ENCODE data around the gene PAEP.
"Not testable (repeated sequence)": the region's sequence is repeated elsewhere in the genome, so short reads cannot be mapped to it uniquely, and the experiment has no call there.

Gene PAEP

GRCh38 chr9:135561391-135562234 is at the start of gene PAEP:
PAEP (plus strand) TSS chr9:135561756.
- no peak for DNase-seq

DNA sequence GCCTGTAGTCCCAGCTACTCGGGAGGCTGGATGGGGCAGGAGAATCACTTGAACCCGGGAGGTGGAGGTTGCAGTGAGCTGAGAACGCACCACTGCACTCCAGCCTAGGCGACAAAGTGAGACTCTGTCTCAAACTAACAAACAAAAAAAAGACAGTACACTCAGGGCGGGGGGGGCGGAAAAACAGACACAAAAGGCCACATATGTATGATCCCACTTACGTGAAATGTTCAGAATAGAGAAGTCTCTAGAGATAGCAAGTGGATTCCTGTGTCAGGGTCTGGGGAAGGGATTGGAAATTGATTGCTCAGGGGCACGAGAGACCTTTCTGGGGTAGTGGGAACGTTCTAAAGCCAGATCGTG is 49.3 kb upstream of the PAEP start:
- DNase-seq, result no peak

DNA sequence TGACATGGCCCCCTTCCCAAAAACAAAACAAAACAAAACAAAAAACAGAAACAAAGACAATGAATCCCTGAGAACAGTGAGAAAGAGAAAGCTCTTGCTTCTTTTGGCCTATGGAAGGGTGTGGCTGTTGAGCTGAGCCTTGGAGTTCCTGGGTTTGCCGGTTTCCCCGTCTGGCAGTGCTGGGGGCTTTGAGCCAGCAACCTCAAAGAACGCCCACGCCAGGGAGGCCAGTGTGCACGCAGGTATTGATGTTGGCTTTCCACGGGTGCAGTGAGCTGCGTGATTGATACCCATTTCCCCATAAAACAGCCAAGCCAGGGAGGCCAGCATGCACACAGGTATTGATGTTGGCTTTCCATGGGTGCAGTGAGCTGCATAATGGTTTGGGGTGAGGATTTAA is 48.7 kb upstream of the PAEP start:
- no peak for DNase-seq

DNA sequence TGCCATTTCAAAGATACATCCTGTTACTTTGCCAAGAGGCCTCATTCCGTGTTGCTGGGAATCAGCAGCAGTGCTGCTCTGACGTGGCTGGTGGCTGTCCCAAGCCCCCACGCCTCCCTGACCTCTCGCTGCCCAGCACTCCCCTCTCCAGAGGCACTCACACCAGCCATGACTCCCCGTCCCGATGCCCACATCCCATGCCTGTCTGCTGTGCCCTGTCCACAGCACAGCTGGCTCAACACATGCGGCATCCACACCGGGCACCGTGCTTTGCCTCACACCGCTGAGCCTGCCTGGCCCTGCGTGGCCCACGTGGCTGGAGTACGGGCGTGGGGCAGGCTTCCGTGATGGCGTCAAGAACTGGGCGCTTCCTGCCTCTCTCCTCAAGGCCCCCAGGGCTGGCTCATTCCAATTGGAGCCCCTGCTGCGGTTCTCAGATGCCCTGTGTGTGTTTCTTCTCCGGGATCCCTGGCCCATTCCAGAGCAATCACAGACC is 48.2 kb upstream of the PAEP start:
- no peak for DNase-seq

- not testable (repeated sequence) for DNase-seq
Observed at GRCh38 chr9:135513906-135514305, 47.6 kb upstream of the PAEP start.

GRCh38 chr9:135514342-135515082 is 47.0 kb upstream of the PAEP start:
- DNase-seq, result no peak

- no peak for DNase-seq
Observed at GRCh38 chr9:135515083-135515951, 46.2 kb upstream of the PAEP start.

GRCh38 chr9:135516132-135516860 is 45.3 kb upstream of the PAEP start:
- DNase-seq, result no peak

DNA sequence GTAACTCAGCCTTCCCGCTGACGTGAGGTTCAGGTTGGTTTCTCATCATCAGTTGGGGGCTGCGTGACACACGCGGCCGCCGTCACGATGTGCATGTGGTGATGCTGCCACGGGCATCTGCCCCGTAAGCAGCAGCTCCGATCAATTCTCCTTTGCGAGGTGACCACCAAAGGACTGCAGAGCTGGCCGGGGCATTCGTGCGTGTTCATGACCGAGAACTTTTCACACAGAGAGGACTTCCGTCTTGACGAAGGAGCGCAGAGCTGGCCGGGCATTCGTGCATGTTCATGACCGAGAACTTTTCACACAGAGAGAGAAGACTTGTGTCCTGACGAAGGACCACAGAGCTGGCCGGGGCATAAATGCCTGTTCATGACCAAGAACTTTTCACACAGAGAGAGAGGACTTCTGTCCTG is 44.1 kb upstream of the PAEP start:
- DNase-seq, result no peak

DNA sequence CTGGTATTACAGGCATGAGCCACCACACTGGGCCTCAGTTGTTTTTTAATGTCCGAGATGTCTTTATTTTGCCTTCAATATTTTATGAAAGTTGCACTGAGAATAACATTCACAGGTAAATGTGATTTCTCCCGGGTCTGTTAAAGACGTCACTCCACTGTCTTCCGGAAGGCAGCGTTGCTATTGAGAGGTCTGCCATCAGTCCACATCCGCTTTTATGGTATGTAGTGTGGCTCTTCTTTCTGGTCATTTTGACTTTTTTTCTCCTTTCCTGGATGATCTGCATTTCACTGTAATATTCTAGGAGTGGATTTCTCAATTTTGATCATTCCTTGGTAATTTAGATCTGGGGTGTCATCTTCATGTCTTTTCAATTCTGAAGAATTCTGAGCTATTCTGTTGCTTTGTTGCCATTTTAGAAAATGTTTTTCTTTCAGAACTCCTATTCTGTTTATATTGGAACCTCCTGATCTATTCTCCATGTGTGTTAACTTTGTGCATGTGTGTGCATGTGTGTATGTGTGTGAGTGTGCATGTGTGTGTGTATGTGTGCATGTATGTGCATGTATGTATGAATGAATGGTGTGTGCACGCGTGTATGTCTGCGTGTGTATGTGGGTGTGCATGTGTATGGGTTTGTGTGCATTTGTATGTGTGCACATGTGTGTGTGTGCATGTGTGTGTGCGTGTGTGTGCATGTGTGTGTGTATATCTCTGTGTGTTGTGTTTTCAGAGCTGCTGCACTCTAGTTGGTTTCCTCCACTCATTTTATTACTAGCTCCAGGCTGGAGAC is 42.2 kb upstream of the PAEP start:
- DNase-seq, result no peak

- DNase-seq, result no peak
Observed at GRCh38 chr9:135520916-135521607, 40.5 kb upstream of the PAEP start, which contains the start of gene LCN1. LCN1 (plus strand) TSS chr9:135521440; CDS start chr9:135521498, 58 bp downstream.

- DNase-seq, result no peak
Observed at GRCh38 chr9:135521608-135522095, 39.9 kb upstream of the PAEP start.

- no peak for DNase-seq
Observed at GRCh38 chr9:135522137-135522877, 39.2 kb upstream of the PAEP start.

DNA sequence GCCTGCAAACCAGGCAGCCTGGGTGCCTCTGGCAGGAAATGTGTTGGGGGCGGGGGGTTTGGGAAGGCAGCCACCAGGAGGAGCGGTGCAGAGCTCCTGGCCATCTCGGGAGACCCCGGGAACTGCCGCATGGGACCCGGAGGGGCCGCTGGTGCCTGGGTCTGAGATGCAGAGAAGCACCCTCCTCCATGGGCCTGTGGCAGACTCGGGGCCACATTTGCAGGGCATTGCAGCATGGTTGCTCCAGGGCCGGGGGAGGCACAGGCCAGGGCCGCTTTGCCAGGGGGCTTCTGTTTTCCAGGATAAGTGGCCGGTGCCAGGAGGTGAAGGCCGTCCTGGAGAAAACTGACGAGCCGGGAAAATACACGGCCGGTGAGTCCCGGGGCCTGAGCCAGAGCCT is 38.6 kb upstream of the PAEP start:
- DNase-seq, result no peak

DNA sequence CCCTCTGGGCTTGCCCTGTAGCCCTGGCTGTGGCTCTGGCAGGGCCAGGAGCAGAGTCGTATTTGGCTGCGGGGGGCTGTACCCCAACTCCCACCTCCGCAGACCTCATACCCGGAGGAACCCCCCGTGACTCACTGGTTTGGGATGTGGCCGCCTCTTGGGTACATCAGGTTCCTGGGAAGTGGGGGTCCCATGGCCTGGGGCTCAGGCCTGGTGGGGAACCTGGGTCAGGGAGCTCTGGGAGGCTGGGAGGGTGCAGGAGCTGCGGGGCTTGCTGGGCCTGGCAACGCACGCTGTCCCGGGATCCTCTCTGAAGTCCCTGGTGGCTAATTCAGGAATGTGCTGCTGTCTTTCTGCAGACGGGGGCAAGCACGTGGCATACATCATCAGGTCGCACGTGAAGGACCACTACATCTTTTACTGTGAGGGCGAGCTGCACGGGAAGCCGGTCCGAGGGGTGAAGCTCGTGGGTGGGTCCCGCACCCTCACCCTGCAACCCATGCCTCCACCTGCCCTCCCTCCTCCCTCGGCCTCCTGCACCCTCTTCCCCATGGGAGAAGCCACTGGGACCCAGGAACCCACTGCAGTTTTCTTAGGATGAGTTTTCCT is 37.9 kb upstream of the PAEP start:
- DNase-seq, result no peak

DNA sequence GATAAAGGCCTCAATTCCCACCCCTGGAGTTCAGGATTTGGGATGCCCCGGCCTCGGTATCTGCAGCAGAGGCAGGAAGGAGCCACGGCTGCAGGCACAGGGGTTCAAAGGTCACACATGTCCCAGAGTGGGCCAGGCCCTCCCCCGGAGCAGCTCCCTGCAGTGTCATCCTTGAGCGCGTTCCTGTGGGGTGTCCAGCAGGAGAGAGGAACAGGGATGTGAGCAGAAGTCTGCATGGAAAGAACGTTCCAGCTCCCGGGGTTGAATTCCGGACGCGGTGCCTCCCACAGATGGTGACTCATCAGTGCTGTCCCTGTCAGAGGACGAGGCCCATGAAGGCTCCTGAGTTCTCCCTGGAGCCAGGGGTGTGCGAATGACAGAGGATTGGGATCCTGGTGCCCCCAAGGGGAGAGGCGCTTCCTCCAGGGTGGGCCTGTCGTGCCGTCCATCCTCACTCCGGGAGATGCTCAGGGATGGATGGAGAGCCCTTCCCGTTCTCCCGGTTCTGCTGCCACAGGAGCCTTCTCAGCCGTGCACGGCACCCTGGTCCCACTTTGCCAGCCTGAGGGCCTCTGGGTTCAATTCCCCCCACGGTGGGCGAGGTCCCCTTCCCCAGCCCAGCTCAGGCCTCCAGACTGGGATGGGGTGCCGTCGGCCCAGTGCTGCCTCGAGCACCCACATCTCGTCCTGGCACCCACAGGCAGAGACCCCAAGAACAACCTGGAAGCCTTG is 37.3 kb upstream of the PAEP start:
- no peak for DNase-seq

GRCh38 chr9:135525241-135526088 is 36.1 kb upstream of the PAEP start:
- DNase-seq, result no peak

All from suppressor macrophage treated with lipopolysaccharide for 4 hours (primary cell).